GM12875 (cell line): ENCODE results near the gene ACACA.

Experiments
- H3K4me3 ChIP-seq: one replicate; pipeline ENCODE4 v1.5.1; 2011; ENCODE audit warnings: low read depth, low read length, control low read depth
- CTCF ChIP-seq: IDR thresholded peaks from 2 replicates; pipeline ENCODE4 v1.5.1; 2011; ENCODE audit warnings: low read depth, mild to moderate bottlenecking, control low read depth, inconsistent platforms, low read length, moderate library complexity, borderline replicate concordance; ENCODE audit not compliant: insufficient read depth

The ACACA gene

DNA sequence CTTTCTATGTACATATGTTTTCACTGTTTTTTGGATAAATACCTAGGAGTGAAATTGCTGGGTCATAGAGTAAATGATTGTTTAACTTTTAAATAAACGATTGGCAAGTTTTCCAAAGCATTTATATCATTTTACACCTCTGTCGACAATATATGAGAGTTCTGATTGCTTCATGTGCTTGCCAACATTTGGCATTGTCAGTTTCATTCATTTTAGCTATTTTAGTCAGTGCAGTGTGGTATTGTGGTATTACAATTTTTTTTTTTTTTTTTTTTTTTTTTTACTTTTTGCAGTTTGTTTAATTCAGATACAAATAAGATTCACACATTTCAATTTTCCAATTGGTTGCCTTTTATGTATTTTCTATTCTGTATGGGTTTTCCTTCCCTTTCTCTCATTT is 26.0 kb upstream of the ACACA start:
- H3K4me3 ChIP-seq, result no peak overlapping the region
- no peak for TF ChIP-seq CTCF

- no peak overlapping the region for H3K4me3 ChIP-seq
- TF ChIP-seq CTCF, result no peak
Observed at GRCh38 chr17:37430051-37430627, 23.5 kb upstream of the ACACA start.

DNA sequence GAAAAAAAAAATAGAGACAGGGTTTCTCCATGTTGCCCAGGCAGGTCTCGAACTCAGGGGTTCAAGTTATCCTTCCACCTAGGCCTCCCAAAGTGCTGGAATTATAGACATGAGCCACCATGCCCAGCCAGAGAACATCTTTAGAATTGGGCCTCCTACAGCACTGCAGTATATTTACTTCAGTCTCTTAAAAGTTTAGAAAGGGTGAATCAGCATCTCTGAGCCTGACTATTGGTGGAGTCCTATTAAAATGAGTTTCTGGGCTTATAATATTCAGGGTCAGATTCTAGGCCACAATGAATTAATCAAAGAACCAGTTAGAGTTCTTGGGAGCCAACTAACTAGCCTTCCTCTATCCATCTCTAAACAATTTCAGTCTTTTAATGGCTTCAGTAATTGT is 22.8 kb upstream of the ACACA start:
- no peak overlapping the region for H3K4me3 ChIP-seq
- no peak for TF ChIP-seq CTCF

- no peak for TF ChIP-seq CTCF
- no peak overlapping the region for H3K4me3 ChIP-seq
Observed at GRCh38 chr17:37429039-37429438, 22.4 kb upstream of the ACACA start.

DNA sequence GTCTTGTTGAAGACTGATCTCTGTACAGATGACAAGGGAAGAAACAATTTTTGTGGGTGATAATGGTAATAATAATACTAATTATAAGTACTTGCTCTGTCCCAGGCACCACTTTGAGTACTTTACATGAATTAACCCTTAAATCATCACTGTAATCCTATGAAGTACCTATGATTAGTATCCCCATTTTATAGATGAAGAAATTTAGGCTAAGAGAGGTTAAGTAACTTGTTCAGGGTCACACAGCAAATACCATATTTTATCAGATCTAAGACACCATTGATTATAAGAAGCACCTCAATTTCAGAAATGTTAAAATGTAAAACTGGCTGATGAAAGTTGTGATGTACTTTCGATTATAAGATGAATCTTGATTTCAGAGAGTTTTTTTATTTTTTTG is 18.6 kb upstream of the ACACA start:
- no peak for TF ChIP-seq CTCF
- H3K4me3 ChIP-seq, result no peak overlapping the region

DNA sequence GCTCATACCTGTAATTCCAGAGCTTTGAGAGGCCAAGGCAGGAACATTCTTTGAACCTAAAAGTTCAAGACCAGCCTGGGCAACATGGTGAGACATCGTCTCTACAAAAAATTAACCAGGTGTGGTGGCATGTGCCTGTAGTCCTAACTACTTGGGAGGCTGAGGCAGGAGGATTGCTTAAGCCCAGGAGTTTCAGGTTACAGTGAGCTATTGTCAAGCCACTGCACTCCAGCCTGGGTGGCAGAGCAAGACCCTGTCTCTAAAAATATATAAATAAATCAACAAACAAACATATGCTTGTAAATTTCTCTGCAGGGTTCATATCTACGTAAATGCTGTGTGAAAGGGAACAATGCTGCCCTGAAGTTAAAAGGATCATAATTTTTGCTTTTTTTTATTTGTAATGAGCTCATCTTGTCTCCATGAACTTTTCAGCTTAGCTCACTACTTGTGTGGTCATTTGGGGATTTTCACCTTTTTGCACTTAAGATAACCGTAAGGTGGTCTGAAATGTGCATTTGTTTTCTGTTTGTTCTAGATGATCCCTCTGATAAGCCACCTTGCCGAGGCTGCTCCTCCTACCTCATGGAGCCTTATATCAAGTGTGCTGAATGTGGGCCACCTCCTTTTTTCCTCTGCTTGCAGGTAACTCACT is 16.5 kb upstream of the ACACA start:
- no peak for TF ChIP-seq CTCF
- no peak overlapping the region for H3K4me3 ChIP-seq

GRCh38 chr17:37417852-37418251 is 11.2 kb upstream of the ACACA start:
- TF ChIP-seq CTCF, result no peak

More at GRCh38 chr17:37417852-37418251, 11.2 kb upstream of the ACACA start:
- H3K4me3 ChIP-seq, result no peak overlapping the region
